Measurements from ENCODE around the gene DMP1.

- no peak for TF ChIP-seq ZNF146 (tag by site-specific recombination; IDR thresholded peaks at IDR 0.05)
- peak; percentile 50; the same call in 1 of the 2 replicates for TF ChIP-seq ZNF24 (tag by site-specific recombination; IDR thresholded peaks at IDR 0.05)
- TF ChIP-seq, protein P1, sequence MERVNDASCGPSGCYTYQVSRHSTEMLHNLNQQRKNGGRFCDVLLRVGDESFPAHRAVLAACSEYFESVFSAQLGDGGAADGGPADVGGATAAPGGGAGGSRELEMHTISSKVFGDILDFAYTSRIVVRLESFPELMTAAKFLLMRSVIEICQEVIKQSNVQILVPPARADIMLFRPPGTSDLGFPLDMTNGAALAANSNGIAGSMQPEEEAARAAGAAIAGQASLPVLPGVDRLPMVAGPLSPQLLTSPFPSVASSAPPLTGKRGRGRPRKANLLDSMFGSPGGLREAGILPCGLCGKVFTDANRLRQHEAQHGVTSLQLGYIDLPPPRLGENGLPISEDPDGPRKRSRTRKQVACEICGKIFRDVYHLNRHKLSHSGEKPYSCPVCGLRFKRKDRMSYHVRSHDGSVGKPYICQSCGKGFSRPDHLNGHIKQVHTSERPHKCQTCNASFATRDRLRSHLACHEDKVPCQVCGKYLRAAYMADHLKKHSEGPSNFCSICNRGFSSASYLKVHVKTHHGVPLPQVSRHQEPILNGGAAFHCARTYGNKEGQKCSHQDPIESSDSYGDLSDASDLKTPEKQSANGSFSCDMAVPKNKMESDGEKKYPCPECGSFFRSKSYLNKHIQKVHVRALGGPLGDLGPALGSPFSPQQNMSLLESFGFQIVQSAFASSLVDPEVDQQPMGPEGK (tag by site-specific recombination; IDR thresholded peaks at IDR 0.05) = peak; percentile 42; the same call in 1 of the 2 replicates
- TF ChIP-seq, protein P2, sequence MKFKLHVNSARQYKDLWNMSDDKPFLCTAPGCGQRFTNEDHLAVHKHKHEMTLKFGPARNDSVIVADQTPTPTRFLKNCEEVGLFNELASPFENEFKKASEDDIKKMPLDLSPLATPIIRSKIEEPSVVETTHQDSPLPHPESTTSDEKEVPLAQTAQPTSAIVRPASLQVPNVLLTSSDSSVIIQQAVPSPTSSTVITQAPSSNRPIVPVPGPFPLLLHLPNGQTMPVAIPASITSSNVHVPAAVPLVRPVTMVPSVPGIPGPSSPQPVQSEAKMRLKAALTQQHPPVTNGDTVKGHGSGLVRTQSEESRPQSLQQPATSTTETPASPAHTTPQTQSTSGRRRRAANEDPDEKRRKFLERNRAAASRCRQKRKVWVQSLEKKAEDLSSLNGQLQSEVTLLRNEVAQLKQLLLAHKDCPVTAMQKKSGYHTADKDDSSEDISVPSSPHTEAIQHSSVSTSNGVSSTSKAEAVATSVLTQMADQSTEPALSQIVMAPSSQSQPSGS (tag by site-specific recombination; IDR thresholded peaks at IDR 0.05; ENCODE audit: low read depth) = 0 out of 2 replicates have a peak, but pooled peaks have one; percentile 16
- TF ChIP-seq CTCF (tag by site-specific recombination; IDR thresholded peaks at IDR 0.05) = no peak
- 0 out of 2 replicates have a peak, but pooled peaks have one; percentile 16 for TF ChIP-seq ZBTB1 (tag by site-specific recombination; IDR thresholded peaks at IDR 0.05)
- TF ChIP-seq YY1 (tag by site-specific recombination; IDR thresholded peaks at IDR 0.05) = no peak
Measured at GRCh38 chr4:87659247-87659931, 9.3 kb downstream of the DMP1 start.
